ENCODE data around the gene PACS2.

PACS2 gene

DNA sequence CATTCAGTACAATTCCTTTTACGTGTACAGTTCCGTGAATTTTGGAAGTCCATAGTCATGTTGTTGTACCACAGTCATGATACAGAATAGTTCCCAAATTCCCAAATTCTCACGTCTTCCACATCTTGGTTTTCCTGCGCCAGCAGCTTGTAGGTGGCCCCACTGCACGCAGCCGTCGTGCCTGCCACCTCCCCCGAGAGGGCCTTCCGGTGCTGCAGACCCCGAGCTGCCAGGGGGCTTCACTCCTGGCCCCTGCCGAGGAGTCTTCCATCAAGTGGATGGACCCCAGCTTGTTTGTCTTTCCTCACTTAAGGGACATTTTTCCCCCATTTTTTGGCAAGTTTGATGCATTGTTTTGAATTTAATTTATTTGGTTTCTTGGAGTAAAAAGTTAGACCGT is 121.9 kb downstream of the PACS2 start:
- no peak overlapping the region for H3K4me3 ChIP-seq
- no peaks in the 10 kb centered on the region for H3K27me3 ChIP-seq (ENCODE audit: low read depth)
- H3K36me3 ChIP-seq (replicated peaks): peaks cover 8% of the 10 kb centered on the region
- no peaks in the 10 kb centered on the region for H3K9me3 ChIP-seq
- H3K4me1 ChIP-seq: no peaks in the 10 kb centered on the region
- no peak for DNase-seq (ENCODE audit: low spot score in 2 of 2)
- in situ Hi-C loops (cut with MboI; ENCODE audit: low sequenced_read_pairs): no loop called here

DNA sequence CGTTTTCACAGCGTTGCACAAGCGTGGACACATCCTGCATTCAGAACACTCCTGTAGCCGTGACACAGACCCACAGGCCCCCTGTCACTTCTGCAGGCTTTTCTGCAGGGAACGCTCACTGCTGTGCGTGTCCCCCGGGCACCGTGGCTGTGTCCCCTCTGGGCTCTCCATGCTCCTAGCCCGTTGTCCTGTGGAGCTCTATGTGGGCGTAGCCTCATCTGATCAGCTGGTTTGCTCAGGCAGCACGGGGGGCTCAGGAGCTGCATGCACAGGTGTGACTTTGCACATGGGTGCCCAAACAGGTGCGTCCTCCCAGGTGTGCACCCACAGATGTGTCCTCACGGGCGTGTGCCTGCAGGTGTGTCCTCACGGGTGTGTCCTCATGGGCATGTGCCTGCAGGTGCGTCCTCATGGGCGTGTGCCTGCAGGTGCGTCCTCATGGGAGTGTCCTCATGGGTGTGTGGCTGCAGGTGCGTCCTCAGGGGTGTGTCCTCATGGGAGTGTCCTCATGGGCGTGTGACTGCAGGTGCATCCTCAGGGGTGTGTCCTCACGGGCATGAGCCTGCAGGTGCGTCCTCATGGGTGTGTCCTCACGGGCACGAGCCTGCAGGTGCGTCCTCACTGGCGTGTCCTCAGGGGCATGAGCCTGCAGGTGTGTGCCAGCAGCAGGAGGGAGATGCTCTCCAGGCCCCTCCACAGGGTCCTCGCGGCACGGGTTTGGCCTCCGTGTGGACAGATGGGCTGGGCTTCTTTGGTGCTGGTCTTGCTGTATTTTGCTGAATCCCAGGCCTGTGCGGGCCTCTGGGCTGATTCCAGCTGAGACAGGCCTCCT is 122.6 kb downstream of the PACS2 start:
- H3K27me3 ChIP-seq (ENCODE audit: low read depth): no peaks in the 10 kb centered on the region
- H3K9me3 ChIP-seq: no peaks in the 10 kb centered on the region
- no peaks in the 10 kb centered on the region for H3K4me1 ChIP-seq
- in situ Hi-C loops (cut with MboI; ENCODE audit: low sequenced_read_pairs): no loop called here
- peaks cover 7% of the 10 kb centered on the region for H3K36me3 ChIP-seq (replicated peaks)
- H3K4me3 ChIP-seq: no peak overlapping the region
- no peak for DNase-seq (ENCODE audit: low spot score in 2 of 2)

DNA sequence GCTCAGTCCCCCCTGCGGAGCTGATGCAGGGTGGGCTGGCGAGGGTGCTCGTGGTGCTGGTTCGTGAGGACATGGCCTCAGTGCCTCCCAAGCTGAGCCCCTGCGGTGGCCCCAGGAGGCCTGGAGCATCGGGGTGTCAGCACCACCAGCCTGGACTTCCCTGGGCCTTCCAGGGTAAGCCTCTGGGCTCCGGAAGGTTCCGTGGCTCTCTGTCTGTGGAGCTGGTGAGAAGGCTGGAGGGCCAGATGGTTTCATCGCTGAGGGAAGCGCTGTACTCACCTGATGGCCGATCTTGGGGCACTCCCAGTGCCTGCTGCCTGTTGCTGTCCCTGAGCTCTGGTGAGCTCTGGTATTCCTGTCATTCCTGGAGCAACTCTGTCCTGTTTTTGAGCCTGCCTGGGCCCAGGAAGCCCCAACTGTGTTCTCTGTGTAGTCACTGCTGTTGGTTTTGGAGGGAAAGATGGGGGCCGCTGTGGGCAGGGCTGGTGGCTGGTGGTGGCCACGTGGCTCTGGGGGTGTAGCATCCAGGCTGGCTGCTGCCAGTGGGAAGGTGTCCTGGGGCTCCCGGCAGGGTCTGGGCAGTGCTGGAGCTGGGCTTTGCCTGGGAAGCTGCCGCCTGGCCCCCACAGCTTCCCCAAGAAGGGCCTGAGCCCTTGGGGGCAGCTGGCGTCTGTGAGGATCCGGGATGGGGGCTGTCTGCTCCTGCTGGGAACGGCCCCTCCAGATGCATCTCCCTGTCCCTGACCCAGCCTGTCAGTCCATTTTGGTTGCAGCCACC is 123.4 kb downstream of the PACS2 start:
- Histone ChIP-seq H3K27me3 (ENCODE audit: low read depth) (no peaks in the 10 kb centered on the region), H3K36me3 (replicated peaks) (peaks cover 10% of the 10 kb centered on the region), H3K9me3 (no peaks in the 10 kb centered on the region), H3K4me1 (no peaks in the 10 kb centered on the region), H3K4me3 (no peak overlapping the region)
- DNase-seq (ENCODE audit: low spot score in 2 of 2): no peak
- in situ Hi-C loops (cut with MboI; ENCODE audit: low sequenced_read_pairs): no loop called here

DNA sequence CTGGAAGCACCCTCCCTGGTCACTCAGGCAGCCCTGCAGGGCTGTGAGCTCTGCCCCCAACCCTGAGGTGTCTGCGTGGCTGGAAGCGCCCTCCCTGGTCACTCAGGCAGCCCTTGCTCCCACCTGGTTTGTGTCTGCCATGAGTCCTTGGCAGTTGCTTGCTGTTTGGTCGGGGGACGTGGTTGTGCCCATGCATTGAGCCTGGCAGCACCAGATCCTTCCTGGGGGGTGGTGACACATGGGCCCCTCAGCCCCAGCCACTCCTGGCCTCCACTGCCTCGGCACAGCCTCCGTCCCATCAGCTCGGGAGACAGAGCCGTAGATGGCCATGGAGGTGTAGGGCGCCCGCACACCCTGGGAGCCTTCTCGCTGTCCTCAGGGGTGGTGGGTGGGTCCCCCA is 124.6 kb downstream of the PACS2 start:
- no peak for DNase-seq (ENCODE audit: low spot score in 2 of 2)
- Histone ChIP-seq H3K36me3 (replicated peaks) (peaks cover 15% of the 10 kb centered on the region), H3K4me1 (no peaks in the 10 kb centered on the region), H3K9me3 (no peaks in the 10 kb centered on the region), H3K27me3 (ENCODE audit: low read depth) (no peaks in the 10 kb centered on the region), H3K4me3 (no peak overlapping the region)
- in situ Hi-C loops (cut with MboI; ENCODE audit: low sequenced_read_pairs): no loop called here

DNA sequence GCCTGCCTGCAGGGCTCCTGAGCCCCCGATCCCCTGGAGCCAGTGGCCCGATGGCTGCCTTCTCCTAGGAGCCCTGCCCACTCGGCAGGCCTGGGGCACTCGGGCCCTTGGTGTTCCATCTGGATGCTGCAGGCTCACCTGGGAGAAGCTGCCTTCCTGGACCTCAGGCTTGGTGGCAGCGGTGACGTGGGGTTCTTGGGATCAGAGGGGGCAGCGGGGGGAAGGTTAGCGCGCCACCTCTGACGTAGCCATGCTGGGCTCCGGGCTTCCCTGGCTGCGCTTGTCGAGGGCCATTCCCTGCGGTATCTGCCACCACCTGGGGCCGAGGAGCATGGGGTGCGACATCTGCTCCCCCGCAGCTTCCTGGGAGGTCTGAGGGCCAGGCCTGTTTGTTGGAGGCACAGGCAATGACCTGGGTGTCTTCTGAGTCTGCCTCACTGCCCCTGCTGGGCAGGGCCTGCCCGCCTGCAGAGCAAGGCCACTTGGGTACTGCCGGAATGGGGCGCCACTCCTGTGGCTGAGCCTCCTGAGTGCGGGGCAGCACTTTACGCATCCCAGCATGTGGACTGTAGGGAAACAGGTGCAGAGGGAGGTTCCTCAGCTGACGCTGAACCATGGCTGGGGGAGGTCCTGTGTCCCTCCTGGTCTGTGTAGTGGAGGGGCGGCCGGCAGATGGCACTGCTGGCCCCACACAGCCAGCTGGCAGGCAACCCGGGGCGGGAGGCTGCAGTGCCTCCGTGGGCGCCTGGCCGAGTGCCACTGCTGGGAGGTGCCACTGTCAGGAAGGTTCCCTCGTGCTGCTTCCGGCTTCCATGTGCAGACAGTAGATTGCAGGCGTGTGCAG is 125.4 kb downstream of the PACS2 start:
- Histone ChIP-seq H3K27me3 (ENCODE audit: low read depth) (no peaks in the 10 kb centered on the region), H3K4me3 (no peak overlapping the region), H3K36me3 (replicated peaks) (peaks cover 13% of the 10 kb centered on the region), H3K4me1 (no peaks in the 10 kb centered on the region), H3K9me3 (no peaks in the 10 kb centered on the region)
- DNase-seq (ENCODE audit: low spot score in 2 of 2): no peak
- in situ Hi-C loops (cut with MboI; ENCODE audit: low sequenced_read_pairs): no loop called here

DNA sequence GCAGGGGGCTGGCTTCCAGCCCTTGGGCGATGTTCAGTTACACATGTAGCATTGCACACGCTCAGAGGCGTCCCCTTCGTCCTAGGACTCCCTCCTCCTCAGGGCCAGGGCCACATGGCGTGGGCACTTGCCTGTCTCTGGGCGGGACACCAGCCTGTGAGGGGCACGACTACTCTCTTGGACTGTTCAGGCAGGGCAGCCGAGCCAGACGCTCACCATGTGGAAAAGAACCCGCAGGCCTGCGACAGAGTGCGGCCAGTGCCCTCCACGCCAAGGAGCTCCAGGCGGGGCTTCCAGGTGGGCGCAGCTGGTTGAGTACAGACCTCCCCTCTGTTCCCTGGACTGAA is 126.0 kb downstream of the PACS2 start:
- Histone ChIP-seq H3K27me3 (ENCODE audit: low read depth) (no peaks in the 10 kb centered on the region), H3K9me3 (no peaks in the 10 kb centered on the region), H3K36me3 (replicated peaks) (peaks cover 12% of the 10 kb centered on the region), H3K4me1 (no peaks in the 10 kb centered on the region), H3K4me3 (no peak overlapping the region)
- no peak for DNase-seq (ENCODE audit: low spot score in 2 of 2)
- in situ Hi-C loops (cut with MboI; ENCODE audit: low sequenced_read_pairs): no loop called here

DNA sequence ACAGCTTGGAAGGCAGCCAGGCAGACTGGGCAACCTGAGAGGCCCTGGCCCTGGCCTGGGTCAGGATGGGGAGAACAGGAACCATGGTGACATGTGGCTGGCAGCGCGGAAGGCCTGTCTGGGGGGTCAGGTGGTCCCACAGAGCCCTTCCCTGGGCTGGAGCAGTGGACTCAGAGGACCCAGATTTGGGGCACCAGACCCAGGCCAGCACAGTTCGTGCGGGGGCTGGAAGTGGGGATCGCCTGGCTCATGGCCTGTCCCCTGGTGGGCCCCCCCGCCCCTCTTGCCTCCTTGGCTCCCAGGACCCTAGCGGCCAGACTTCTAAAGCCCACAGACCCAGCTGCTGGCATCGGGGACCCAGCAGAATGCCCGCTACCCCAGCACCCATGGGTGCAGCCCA is 126.4 kb downstream of the PACS2 start:
- no peak overlapping the region for H3K4me3 ChIP-seq
- H3K9me3 ChIP-seq: no peaks in the 10 kb centered on the region
- in situ Hi-C loops (cut with MboI; ENCODE audit: low sequenced_read_pairs): no loop called here
- no peak for DNase-seq (ENCODE audit: low spot score in 2 of 2)
- no peaks in the 10 kb centered on the region for H3K27me3 ChIP-seq (ENCODE audit: low read depth)
- H3K4me1 ChIP-seq: no peaks in the 10 kb centered on the region
- H3K36me3 ChIP-seq (replicated peaks): peaks cover 16% of the 10 kb centered on the region

DNA sequence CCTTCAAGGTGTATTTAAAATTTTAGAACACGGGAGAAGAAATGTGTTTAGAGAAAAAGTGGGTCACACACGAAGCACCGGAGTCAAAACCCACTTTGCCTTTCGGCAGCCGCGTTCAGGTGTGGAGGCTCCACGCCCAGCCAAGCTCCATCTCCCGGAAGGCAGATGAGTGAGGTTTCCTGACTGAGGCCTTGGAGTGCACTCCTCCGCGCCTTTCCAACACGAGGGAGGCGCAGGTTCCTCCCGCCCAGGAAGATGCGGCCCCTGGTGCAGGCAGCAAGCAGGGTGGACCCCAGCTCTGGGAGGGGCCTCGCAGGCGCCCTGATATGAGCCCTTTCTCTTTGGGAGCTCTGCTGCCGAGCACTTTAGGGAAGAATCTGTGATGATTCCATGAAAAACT is 127.6 kb downstream of the PACS2 start:
- peaks cover 20% of the 10 kb centered on the region for H3K36me3 ChIP-seq (replicated peaks)
- H3K9me3 ChIP-seq: no peaks in the 10 kb centered on the region
- H3K4me1 ChIP-seq: no peaks in the 10 kb centered on the region
- no peak for DNase-seq (ENCODE audit: low spot score in 2 of 2)
- H3K27me3 ChIP-seq (ENCODE audit: low read depth): no peaks in the 10 kb centered on the region
- in situ Hi-C loops (cut with MboI; ENCODE audit: low sequenced_read_pairs): no loop called here
- H3K4me3 ChIP-seq: no peak overlapping the region

DNA sequence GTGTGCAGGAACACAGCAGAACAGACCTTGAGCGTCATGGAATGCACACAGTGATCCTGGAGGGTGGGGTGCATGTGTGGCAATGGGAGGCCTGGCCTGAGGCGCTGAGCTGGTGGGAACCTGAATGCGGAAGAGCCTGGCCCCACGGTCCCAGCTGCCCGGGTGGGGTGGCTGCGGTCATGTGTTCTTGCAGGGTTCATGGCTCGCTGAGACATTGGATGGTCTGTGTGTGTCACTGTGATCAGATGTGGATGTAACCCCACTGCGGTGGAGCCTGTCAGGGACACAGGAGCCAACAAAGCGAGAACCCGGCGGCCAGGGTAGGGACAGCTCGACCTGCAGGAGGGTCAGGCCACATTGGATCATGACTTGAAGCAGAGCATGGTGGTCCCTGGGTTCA is 128.3 kb downstream of the PACS2 start:
- H3K4me1 ChIP-seq: no peaks in the 10 kb centered on the region
- DNase-seq (ENCODE audit: low spot score in 2 of 2): no peak
- H3K27me3 ChIP-seq (ENCODE audit: low read depth): no peaks in the 10 kb centered on the region
- in situ Hi-C loops (cut with MboI; ENCODE audit: low sequenced_read_pairs): no loop called here
- H3K4me3 ChIP-seq: no peak overlapping the region
- no peaks in the 10 kb centered on the region for H3K9me3 ChIP-seq
- peaks cover 20% of the 10 kb centered on the region for H3K36me3 ChIP-seq (replicated peaks)

DNA sequence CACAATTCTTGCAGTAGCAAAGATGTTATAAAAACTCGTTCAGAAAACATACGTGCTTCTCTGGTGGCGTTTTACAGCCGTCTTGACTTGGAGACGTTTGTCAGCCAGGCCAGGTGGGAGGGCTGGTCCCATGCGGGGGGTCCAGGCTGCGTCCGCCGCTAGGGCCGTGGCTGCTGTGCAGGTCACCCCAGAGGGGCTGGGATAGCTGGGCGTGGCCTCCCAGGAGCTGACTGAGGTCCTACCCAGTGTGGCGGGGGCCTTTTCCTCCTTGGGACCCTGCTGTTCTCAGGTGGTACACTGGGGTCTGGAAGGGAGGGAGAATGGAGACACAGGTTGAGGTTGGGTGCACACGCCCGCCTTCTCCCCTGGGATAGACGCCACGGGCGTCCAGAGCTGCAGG is 130.3 kb downstream of the PACS2 start:
- Histone ChIP-seq H3K9me3 (no peaks in the 10 kb centered on the region), H3K27me3 (ENCODE audit: low read depth) (no peaks in the 10 kb centered on the region), H3K4me1 (no peaks in the 10 kb centered on the region), H3K4me3 (no peak overlapping the region), H3K36me3 (replicated peaks) (peaks cover 28% of the 10 kb centered on the region)
- in situ Hi-C loops (cut with MboI; ENCODE audit: low sequenced_read_pairs): no loop called here
- no peak for DNase-seq (ENCODE audit: low spot score in 2 of 2)

DNA sequence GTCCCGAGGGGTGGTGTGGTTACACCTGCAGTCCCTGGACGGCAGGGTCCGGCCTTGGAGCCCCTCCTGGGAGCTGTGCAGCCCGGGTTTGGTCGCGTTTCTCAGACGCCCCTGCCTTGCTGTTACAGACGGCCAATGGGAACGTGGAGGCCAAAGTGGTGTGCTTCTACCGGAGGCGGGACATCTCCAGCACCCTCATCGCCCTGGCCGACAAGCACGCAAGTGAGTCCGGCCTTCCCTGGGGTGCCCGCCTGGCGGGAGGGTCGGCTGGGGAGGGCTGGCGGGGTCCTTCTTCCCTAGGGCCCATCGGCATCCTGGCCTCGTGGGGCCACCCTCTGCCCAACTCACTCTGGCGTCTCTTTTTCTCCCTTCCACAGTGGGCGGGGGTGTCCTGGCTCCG is 130.7 kb downstream of the PACS2 start:
- no peak for DNase-seq (ENCODE audit: low spot score in 2 of 2)
- no peak overlapping the region for H3K4me3 ChIP-seq
- in situ Hi-C loops (cut with MboI; ENCODE audit: low sequenced_read_pairs): no loop called here
- H3K9me3 ChIP-seq: no peaks in the 10 kb centered on the region
- no peaks in the 10 kb centered on the region for H3K27me3 ChIP-seq (ENCODE audit: low read depth)
- H3K36me3 ChIP-seq (replicated peaks): peaks cover 29% of the 10 kb centered on the region
- H3K4me1 ChIP-seq: no peaks in the 10 kb centered on the region

DNA sequence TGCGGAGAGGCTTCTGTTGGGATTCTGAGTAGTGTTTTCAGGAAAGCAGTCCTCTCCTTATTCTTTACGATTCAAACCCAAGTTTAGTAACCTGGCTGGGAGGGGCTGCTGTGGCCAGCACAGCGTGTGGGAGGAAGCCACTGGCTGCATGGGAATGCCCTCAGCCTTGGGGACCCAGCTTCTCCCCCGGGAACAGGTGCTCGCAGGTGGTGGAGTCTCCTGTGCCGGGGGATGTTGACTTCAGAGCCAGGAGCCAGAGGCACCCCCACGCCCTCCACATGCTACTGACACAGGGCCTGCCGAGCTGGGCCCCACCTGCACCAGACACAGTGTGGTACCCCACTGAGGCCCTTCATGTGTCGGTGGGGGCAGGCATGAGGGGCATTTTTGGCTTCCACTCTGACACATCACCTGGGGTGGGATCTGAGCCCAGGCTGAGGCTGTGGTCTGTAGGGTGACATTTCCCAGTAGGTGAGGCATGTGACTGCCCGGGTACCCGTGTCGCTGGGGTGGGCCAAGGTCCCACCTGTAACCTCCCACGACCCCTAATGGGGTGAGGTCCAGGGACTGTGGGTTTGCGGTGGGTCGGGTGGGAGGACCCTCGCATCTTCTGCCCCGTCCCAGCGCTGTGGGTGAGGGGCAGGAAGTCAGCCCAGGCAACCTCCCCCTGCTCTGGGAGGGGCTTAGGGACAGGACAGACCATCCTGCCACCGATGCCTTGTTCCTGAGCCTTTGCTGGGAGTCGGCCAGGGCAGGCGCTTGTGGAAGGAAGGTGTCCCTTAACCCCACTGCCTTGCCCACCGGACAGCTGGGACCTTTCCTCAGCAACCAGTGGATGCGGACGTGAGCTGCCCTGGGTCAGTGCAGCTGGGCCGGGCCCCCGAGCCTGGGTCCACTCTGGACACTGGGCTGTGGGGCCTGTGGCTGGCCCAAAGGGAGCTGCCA is 131.6 kb downstream of the PACS2 start:
- H3K9me3 ChIP-seq: no peaks in the 10 kb centered on the region
- in situ Hi-C loops (cut with MboI; ENCODE audit: low sequenced_read_pairs): no loop called here
- H3K4me1 ChIP-seq: no peaks in the 10 kb centered on the region
- no peak overlapping the region for H3K4me3 ChIP-seq
- DNase-seq (ENCODE audit: low spot score in 2 of 2): no peak
- peaks cover 38% of the 10 kb centered on the region for H3K36me3 ChIP-seq (replicated peaks)
- H3K27me3 ChIP-seq (ENCODE audit: low read depth): no peaks in the 10 kb centered on the region

DNA sequence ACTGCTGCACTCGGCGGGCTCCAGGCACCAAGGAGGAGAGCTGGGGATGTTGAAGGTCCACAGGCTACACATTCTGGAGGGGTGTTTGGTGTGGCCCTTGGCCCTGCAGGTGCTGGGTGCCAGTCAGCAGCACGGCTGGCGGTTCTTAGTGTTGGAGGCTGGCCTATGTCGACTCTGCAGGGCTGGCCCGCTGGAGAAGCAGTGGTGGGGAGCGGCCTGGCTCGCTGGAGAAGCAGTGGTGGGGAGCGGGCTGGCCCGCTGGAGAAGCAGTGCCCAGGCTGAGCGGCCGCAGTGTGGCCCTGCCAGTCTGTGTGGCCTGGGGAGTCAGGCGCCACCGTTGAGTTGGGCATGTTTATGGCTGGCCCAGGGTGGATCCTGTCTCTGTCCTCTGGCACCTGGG is 132.4 kb downstream of the PACS2 start:
- Histone ChIP-seq H3K27me3 (ENCODE audit: low read depth) (no peaks in the 10 kb centered on the region), H3K4me1 (no peaks in the 10 kb centered on the region), H3K4me3 (no peak overlapping the region), H3K36me3 (replicated peaks) (peaks cover 43% of the 10 kb centered on the region), H3K9me3 (no peaks in the 10 kb centered on the region)
- no peak for DNase-seq (ENCODE audit: low spot score in 2 of 2)
- in situ Hi-C loops (cut with MboI; ENCODE audit: low sequenced_read_pairs): no loop called here

Measured in HAP-1 (cell line).